Activated B cell treated with CpG ODN at 0.5 μM for 24 hours (primary cell): ENCODE results near the gene OSBPL1A. TPM values are rescaled to one million over a fixed set of nuclear protein-coding genes. Genes with fewer than 3 reads are reported as not detected.

Experiments used
- ATAC-seq: fragments of 200-7000 bp; cut with Tn5 transposase; one replicate; pipeline ENCODE4 v1.10.0; 2021; ENCODE audit warnings: low read depth, mild to moderate bottlenecking, moderate library complexity
- CTCF ChIA-PET: fragments of 350-600 bp; sonication (Branson Sonifier 250); formaldehyde crosslinking; loops from one replicate; lab custom pipeline; 2021; ENCODE audit warnings: antibody characterized with exemption; lab: Charles Lee
- POLR2A ChIA-PET: fragments of 350-600 bp; sonication (Branson Sonifier 250); formaldehyde crosslinking; loops from one replicate; lab custom pipeline; 2021; ENCODE audit warnings: antibody characterized with exemption; lab: Charles Lee
- DNase-seq: peaks from one replicate; pipeline ENCODE4 v3.0.0; 2022
- H3K27ac Mint-ChIP-seq: one replicate; pipeline ENCODE4 v1.8.0; 2020; ENCODE audit warnings: mixed read lengths
- H3K27me3 Mint-ChIP-seq: one replicate; pipeline ENCODE4 v1.8.0; 2021; ENCODE audit warnings: mixed read lengths
- H3K36me3 Mint-ChIP-seq: one replicate; pipeline ENCODE4 v1.8.0; 2021; ENCODE audit warnings: low read depth, mixed read lengths
- H3K4me1 Mint-ChIP-seq: one replicate; pipeline ENCODE4 v1.8.0; 2021; ENCODE audit warnings: mixed read lengths
- H3K4me3 Mint-ChIP-seq: one replicate; pipeline ENCODE4 v1.8.0; 2020; ENCODE audit warnings: mild to moderate bottlenecking, mixed read lengths
- H3K9me3 Mint-ChIP-seq: one replicate; pipeline ENCODE4 v1.8.0; 2020; ENCODE audit warnings: mixed read lengths
- CTCF ChIP-seq: fragments of 200-600 bp; IDR thresholded peaks from one replicate; pipeline ENCODE4 v1.8.0; 2022; ENCODE audit warnings: antibody characterized with exemption, mild to moderate bottlenecking
- intact Hi-C: fragments of 100-400 bp; cut with micrococcal nuclease; formaldehyde crosslinking; loops from one replicate; pipeline ENCODE4 v1.15.1; 2024
- total RNA-seq: library from RNA; stranded (reverse); gene quantifications from 2 replicates; pipeline ENCODE4 v1.2.3, GENCODE V29; 2022

OSBPL1A gene
- total RNA-seq: 0.80 and 0.81 TPM in 2 replicates

- Mint-ChIP-seq H3K4me3 (peak within 1 kb of the TSS; percentile 86), H3K27me3 (peaks cover 33% of the 10 kb centered on the region), H3K9me3 (no peaks in the 10 kb centered on the region), H3K27ac (no peak within 1 kb of the TSS), H3K4me1 (peaks cover 16% of the 10 kb centered on the region), H3K36me3 (no peaks in the 10 kb centered on the region)
- intact Hi-C loops: loop anchor here (2.0 to 5.0 kb wide), 2 partner anchors 29 to 954 kb away; partner anchors contain the start of genes IMPACT and ZNF521
- POLR2A ChIA-PET: interaction anchor here (0.9 to 1.9 kb wide), 2 partner anchors 29 to 31 kb away, joined by 3 to 7 read pairs; partner anchors contain the start of gene IMPACT
- TF ChIP-seq CTCF: no peak
- ATAC-seq (peak; percentile 89), DNase-seq (no peak)
- CTCF ChIA-PET: no interaction called here
These were observed at the start of gene OSBPL1A for GRCh38 chr18:24397694-24398368. Gene OSBPL1A (minus strand): TSS chr18:24397824. CDS start chr18:24377533, 20,291 bp downstream.

GRCh38 chr18:24446953-24447538 lies 49.4 kb upstream of the OSBPL1A start:
- Mint-ChIP-seq H3K9me3 (no peaks in the 10 kb centered on the region), H3K4me1 (peaks cover 10% of the 10 kb centered on the region), H3K27ac (no peak overlapping the region), H3K27me3 (no peaks in the 10 kb centered on the region), H3K4me3 (no peak overlapping the region), H3K36me3 (peaks cover 75% of the 10 kb centered on the region)
- CTCF ChIA-PET: no interaction called here
- no peak for TF ChIP-seq CTCF
- intact Hi-C loops: no loop called here
- DNase-seq (no peak), ATAC-seq (no peak)
- POLR2A ChIA-PET: no interaction called here

- H3K4me1 Mint-ChIP-seq: peaks cover 10% of the 10 kb centered on the region
- TF ChIP-seq CTCF: no peak
- POLR2A ChIA-PET: no interaction called here
- DNase-seq: no peak
- intact Hi-C loops: no loop called here
- CTCF ChIA-PET: no interaction called here
- H3K36me3 Mint-ChIP-seq: peaks cover 75% of the 10 kb centered on the region
- H3K27ac Mint-ChIP-seq: no peak overlapping the region
- no peaks in the 10 kb centered on the region for H3K27me3 Mint-ChIP-seq
- H3K4me3 Mint-ChIP-seq: no peak overlapping the region
- no peaks in the 10 kb centered on the region for H3K9me3 Mint-ChIP-seq
- no peak for ATAC-seq
These were observed 48.8 kb upstream of the OSBPL1A start for GRCh38 chr18:24446453-24446852.

GRCh38 chr18:24443870-24444269 lies 46.2 kb upstream of the OSBPL1A start:
- ChIA-PET CTCF (interaction anchor here (1.3 kb wide), 1 partner anchor 267 kb away, joined by 3 read pairs; no protein-coding TSS in a partner anchor), POLR2A (no interaction called here)
- no peaks in the 10 kb centered on the region for H3K9me3 Mint-ChIP-seq
- no peak for DNase-seq
- H3K27ac Mint-ChIP-seq: no peak overlapping the region
- no peak for ATAC-seq
- no peak overlapping the region for H3K4me3 Mint-ChIP-seq
- H3K36me3 Mint-ChIP-seq: peaks cover 74% of the 10 kb centered on the region
- TF ChIP-seq CTCF: no peak
- H3K4me1 Mint-ChIP-seq: peaks cover 10% of the 10 kb centered on the region
- intact Hi-C loops: no loop called here
- no peaks in the 10 kb centered on the region for H3K27me3 Mint-ChIP-seq

GRCh38 chr18:24436939-24437338 lies 39.3 kb upstream of the OSBPL1A start:
- ChIA-PET CTCF (interaction anchor here (1.1 kb wide), 1 partner anchor 260 kb away, joined by 3 read pairs; no protein-coding TSS in a partner anchor), POLR2A (no interaction called here)
- Mint-ChIP-seq H3K9me3 (no peaks in the 10 kb centered on the region), H3K27ac (no peak overlapping the region), H3K4me1 (no peaks in the 10 kb centered on the region), H3K36me3 (peaks cover 55% of the 10 kb centered on the region), H3K4me3 (no peak overlapping the region), H3K27me3 (no peaks in the 10 kb centered on the region)
- TF ChIP-seq CTCF: no peak
- ATAC-seq (no peak), DNase-seq (no peak)
- intact Hi-C loops: no loop called here
